Body of pancreas (tissue), 4 donors: ENCODE data around the gene KCNJ6.

Experiments used
- CTCF ChIP-seq, 7 experiments: fragments of 450-650 bp in 4 of 7; fragments of 200-600 bp in 3 of 7; sonication (generic) in 3 of 7; IDR thresholded peaks; one replicate each; pipeline ENCODE4 v1.5.1; 2016 to 2019; ENCODE audit warnings: antibody characterized with exemption in 7 of 7
- POLR2A ChIP-seq, 3 donors: fragments of 450-650 bp; IDR thresholded peaks; one replicate each; pipeline ENCODE4 v1.6.1; 2016; ENCODE audit warnings: antibody characterized with exemption in 3 of 3, mild to moderate bottlenecking in 2 of 3

- TF ChIP-seq POLR2A (IDR thresholded peaks at IDR 0.05) (no peak), CTCF (IDR thresholded peaks at IDR 0.05) (no peak)
Observed at GRCh38 chr21:37574316-37574715, 341.9 kb downstream of the KCNJ6 start.
